HEK293T (cell line): ENCODE data around the gene CNPY3.

Experiments
- CTCF ChIA-PET: fragments of 350-600 bp; formaldehyde crosslinking; extraction: SDS; loops from one replicate; lab custom pipeline; 2021; ENCODE audit warnings: antibody characterized with exemption, inconsistent platforms; lab: Yijun Ruan, JAX
- POLR2A ChIA-PET: fragments of 350-600 bp; formaldehyde crosslinking; extraction: SDS; loops from one replicate; lab custom pipeline; 2020; ENCODE audit warnings: antibody characterized with exemption, inconsistent platforms; lab: Yijun Ruan, JAX
- DNase-seq: peaks from one replicate; pipeline ENCODE4 v3.0.0; 2012; ENCODE audit warnings: mixed read lengths; ENCODE audit errors: extremely low spot score
- ARNT ChIP-seq: fragments of 450-650 bp; IDR thresholded peaks from 2 replicates; pipeline ENCODE4 v1.6.1; 2017; ENCODE audit warnings: mild to moderate bottlenecking
- BHLHE40 ChIP-seq: fragments of 450-650 bp; IDR thresholded peaks from 2 replicates; pipeline ENCODE4 v1.6.1; 2016; ENCODE audit warnings: mild to moderate bottlenecking, moderate library complexity, borderline replicate concordance
- CTBP1 ChIP-seq: fragments of 450-650 bp; IDR thresholded peaks from 2 replicates; pipeline ENCODE4 v1.6.1; 2016; ENCODE audit warnings: borderline replicate concordance
- ELF4 ChIP-seq: fragments of 450-650 bp; IDR thresholded peaks from 2 replicates; pipeline ENCODE4 v1.6.1; 2017; ENCODE audit warnings: antibody characterized with exemption
- FOXA1 ChIP-seq: fragments of 450-650 bp; IDR thresholded peaks from 2 replicates; pipeline ENCODE4 v1.6.1; 2016; ENCODE audit warnings: mild to moderate bottlenecking
- FOXK2 ChIP-seq: fragments of 450-650 bp; IDR thresholded peaks from 2 replicates; pipeline ENCODE4 v1.6.1; 2016; ENCODE audit warnings: mild to moderate bottlenecking
- FOXM1 ChIP-seq: fragments of 450-650 bp; IDR thresholded peaks from 2 replicates; pipeline ENCODE4 v1.6.1; 2017; ENCODE audit warnings: mild to moderate bottlenecking, borderline replicate concordance
- HDGF ChIP-seq: fragments of 450-650 bp; IDR thresholded peaks from 2 replicates; pipeline ENCODE4 v1.6.1; 2017; ENCODE audit warnings: antibody characterized with exemption, borderline replicate concordance
- L3MBTL2 ChIP-seq: fragments of 450-650 bp; conservative IDR thresholded peaks from 2 replicates; pipeline ENCODE4 v1.6.1; 2016; ENCODE audit warnings: mild to moderate bottlenecking
- LEF1 ChIP-seq: fragments of 450-650 bp; IDR thresholded peaks from 2 replicates; pipeline ENCODE4 v1.6.1; 2017; ENCODE audit warnings: mild to moderate bottlenecking, borderline replicate concordance
- NFRKB ChIP-seq: fragments of 450-650 bp; IDR thresholded peaks from 2 replicates; pipeline ENCODE4 v1.6.1; 2016; ENCODE audit warnings: mild to moderate bottlenecking, moderate library complexity
- SP1 ChIP-seq: fragments of 450-650 bp; IDR thresholded peaks from 2 replicates; pipeline ENCODE4 v1.6.1; 2017
- SUZ12 ChIP-seq: fragments of 450-650 bp; IDR thresholded peaks from 2 replicates; pipeline ENCODE4 v1.6.1; 2016; ENCODE audit warnings: mild to moderate bottlenecking
- TARDBP ChIP-seq: fragments of 450-650 bp; IDR thresholded peaks from 2 replicates; pipeline ENCODE4 v1.6.1; 2016
- ZNF384 ChIP-seq: fragments of 450-650 bp; IDR thresholded peaks from 2 replicates; pipeline ENCODE4 v1.6.1; 2016
- TF ChIP-seq, protein P1 (sequence below): fragments of 450-650 bp; IDR thresholded peaks from 2 replicates; pipeline ENCODE4 v1.6.1; 2016

Gene CNPY3

DNA sequence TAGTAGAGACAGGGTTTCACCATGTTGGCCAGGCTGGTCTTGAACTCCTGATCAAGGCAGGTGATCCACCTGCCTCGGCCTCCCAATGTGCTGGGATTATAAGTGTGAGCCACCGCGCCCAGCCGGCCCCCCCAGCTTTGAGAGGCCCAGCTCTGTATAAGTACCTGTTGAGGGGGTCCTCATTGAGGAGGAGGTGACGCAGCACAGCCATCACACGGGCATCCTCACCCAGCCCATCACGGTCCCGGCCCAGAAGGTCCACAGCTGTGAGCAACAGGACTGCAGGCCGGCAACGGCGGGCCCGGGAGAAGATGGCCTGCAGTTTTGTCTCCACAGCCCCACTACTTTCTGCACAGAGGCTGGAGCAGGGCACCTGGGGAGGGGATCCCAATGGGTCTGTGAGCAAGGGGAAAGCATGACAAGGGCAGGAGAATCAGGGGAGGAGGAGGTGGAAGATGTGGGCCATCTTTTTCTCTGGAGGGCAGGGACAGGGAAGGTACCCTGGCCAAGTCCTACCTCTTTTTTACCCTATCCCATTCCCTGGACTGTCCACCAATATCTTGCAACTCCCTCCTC lies 38.9 kb downstream of the CNPY3 start:
- TF ChIP-seq ZNF384 = no peak
- TF ChIP-seq CTBP1 = no peak
- no peak for TF ChIP-seq TARDBP
- TF ChIP-seq SUZ12 = no peak
- TF ChIP-seq ELF4 = no peak
- TF ChIP-seq HDGF = no peak
- no peak for TF ChIP-seq BHLHE40
- TF ChIP-seq FOXM1 = no peak
- DNase-seq = no peak
- ChIA-PET CTCF (no interaction called here), POLR2A (interaction anchor here (0.6 to 4.6 kb wide), 2 partner anchors 11 to 16 kb away, joined by 3 to 21 read pairs; partner anchors contain the start of genes PEX6 and PPP2R5D)

DNA sequence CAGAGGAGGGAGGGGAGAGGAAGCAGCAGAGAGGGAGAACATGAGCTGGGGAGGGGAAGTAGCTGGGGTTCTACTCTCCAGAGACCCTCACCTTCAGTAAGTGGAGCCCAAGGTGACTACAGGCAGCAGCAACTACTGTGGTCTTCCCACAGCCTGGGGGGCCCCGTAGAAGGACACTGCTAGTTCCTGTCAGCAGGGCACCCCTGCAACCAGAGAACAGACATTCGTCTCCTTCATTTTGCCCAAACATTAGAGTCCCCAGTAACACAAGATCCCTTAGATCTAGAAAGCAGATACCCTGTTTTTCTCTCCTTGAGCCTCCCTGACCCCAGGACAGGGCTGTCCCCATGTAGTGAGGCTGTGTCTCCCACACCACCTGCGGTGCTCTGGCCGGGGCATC lies 39.5 kb downstream of the CNPY3 start:
- CTCF ChIA-PET = no interaction called here
- TF ChIP-seq LEF1 = no peak
- no peak for TF ChIP-seq FOXK2
- TF ChIP-seq L3MBTL2 = no peak
- TF ChIP-seq HDGF = no peak
- TF ChIP-seq FOXM1 = no peak
- no peak for TF ChIP-seq CTBP1
- no peak for TF ChIP-seq SP1
- TF ChIP-seq ELF4 = no peak
- no peak for TF ChIP-seq FOXA1
- TF ChIP-seq ARNT = no peak
- TF ChIP-seq, protein P1, sequence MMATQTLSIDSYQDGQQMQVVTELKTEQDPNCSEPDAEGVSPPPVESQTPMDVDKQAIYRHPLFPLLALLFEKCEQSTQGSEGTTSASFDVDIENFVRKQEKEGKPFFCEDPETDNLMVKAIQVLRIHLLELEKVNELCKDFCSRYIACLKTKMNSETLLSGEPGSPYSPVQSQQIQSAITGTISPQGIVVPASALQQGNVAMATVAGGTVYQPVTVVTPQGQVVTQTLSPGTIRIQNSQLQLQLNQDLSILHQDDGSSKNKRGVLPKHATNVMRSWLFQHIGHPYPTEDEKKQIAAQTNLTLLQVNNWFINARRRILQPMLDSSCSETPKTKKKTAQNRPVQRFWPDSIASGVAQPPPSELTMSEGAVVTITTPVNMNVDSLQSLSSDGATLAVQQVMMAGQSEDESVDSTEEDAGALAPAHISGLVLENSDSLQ = no peak
- no peak for TF ChIP-seq SUZ12
- no peak for TF ChIP-seq ZNF384
- POLR2A ChIA-PET = interaction anchor here (0.6 to 4.6 kb wide), 2 partner anchors 10 to 15 kb away, joined by 3 to 21 read pairs; partner anchors contain the start of genes PEX6 and PPP2R5D
- DNase-seq = no peak

DNA sequence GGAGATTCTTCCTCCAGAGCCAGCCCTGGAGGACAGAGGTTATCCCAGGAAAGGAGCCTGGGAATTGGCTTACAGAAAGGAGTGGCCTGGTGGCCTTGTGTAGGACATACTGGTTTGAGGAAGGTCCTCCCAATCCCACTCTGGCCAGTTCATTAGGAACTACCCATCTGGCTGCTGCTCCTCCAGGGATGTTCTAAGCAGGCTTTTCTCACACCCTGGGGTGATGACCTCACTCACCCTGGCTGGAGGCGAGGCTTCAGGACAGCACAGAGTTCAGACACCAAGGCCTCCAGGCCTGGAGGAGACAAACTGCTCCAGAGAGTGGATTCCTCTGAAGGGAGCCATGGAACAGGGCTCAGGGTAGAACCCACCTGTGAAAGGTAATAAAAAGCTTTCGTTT lies 40.2 kb downstream of the CNPY3 start:
- no peak for DNase-seq
- TF ChIP-seq ZNF384 = no peak
- TF ChIP-seq HDGF = no peak
- no peak for TF ChIP-seq FOXK2
- TF ChIP-seq BHLHE40 = no peak
- TF ChIP-seq NFRKB = no peak
- CTCF ChIA-PET = no interaction called here
- POLR2A ChIA-PET = interaction anchor here (0.6 to 4.6 kb wide), 3 partner anchors 10 to 41 kb away, joined by 3 to 21 read pairs (median 4); partner anchors contain the start of genes PEX6 and PPP2R5D

- ChIA-PET CTCF (no interaction called here), POLR2A (interaction anchor here (0.6 to 4.6 kb wide), 3 partner anchors 9 to 40 kb away, joined by 3 to 21 read pairs (median 4); partner anchors contain the start of genes PEX6 and PPP2R5D)
- TF ChIP-seq CTBP1 (no peak), TARDBP (no peak), ELF4 (no peak), SP1 (no peak), ARNT (no peak), BHLHE40 (no peak), FOXA1 (no peak), NFRKB (no peak)
- no peak for DNase-seq
These were observed 40.7 kb downstream of the CNPY3 start for GRCh38 chr6:42969934-42970333.

DNA sequence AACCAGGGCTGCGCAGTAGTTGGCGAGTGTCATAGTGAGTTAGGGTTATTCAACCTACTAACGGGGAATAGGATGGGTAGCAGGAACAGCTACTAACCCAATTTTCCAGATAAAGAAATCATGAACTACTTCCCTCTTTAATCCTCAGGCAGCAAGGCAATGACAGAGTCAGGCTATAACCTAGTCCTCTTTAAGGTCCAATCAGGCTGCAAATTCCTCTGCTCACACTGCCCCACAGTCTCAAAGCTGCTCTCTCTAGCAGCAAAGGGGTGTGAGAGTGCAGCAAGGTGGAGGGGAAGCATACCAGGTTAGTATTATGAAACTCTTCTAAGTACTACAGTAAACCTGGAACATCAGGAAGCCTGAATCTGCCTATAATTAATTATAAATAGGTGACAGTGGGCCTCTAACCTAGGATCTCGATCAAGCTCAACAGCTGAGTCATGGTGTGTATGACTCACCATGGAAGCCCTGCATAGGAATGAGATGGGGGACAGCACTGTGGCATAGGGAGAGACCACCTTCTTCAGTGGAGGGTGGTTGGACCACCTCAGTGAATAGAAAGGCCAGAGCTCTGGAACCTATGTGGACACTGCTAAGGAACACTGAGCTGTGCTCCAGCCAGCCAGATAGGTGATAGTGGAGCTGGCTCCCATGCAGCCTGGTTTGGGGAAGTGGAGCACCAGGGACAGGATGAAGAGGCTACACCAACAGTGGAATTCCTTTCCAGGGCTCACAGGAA lies 41.8 kb downstream of the CNPY3 start:
- ChIA-PET POLR2A (interaction anchor here (0.5 to 4.6 kb wide), 8 partner anchors 8 to 260 kb away, joined by 3 to 21 read pairs (median 6); partner anchors contain the start of genes CNPY3, KLC4, KLHDC3 and MEA1), CTCF (no interaction called here)
- no peak for DNase-seq
- TF ChIP-seq HDGF (no peak), L3MBTL2 (no peak), FOXK2 (no peak), FOXA1 (no peak)

DNA sequence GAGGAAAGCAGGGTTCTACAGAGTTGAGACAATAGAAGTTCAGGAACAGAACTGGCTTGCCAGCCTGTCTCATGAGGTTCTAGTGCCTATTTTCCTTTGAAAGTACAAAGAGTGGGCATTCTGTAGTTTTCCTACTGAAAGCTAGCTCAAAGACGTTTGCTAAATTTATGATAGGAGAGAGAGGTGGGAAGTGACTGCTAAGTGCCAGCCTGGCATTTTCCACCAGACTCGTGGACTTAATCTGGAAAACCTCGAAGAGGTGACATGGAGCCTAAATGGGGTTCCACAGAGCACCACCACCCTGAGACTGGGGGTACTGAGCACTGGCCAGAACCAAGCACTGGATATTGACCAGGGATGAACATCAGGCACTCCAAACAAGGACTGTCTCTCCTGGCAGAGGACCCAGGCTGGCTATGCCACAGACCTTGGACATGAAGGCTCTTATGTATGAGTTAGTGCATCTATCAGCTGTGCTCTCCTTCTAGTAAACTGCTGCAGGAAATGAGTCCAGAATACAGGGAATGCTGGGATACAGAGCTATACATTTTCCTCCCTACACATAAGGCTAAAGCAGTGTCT lies 42.6 kb downstream of the CNPY3 start:
- DNase-seq = no peak
- ChIA-PET POLR2A (interaction anchor here (1.2 to 2.0 kb wide), 5 partner anchors 12 to 259 kb away, joined by 4 to 16 read pairs (median 7); partner anchors contain the start of genes CNPY3, KLC4, KLHDC3 and MEA1), CTCF (no interaction called here)
- TF ChIP-seq NFRKB (no peak), BHLHE40 (no peak), ZNF384 (no peak)

GRCh38 chr6:42973926-42974325 lies 44.6 kb downstream of the CNPY3 start:
- POLR2A ChIA-PET = interaction anchor here (1.2 to 1.4 kb wide), 3 partner anchors 10 to 48 kb away, joined by 3 to 14 read pairs (median 3); partner anchors contain the start of genes PPP2R5D and RRP36
- CTCF ChIA-PET = no interaction called here
- no peak for DNase-seq
- no peak for TF ChIP-seq NFRKB
- TF ChIP-seq FOXM1 = no peak
- no peak for TF ChIP-seq HDGF
- TF ChIP-seq, protein P1 = no peak
- TF ChIP-seq ARNT = no peak
- no peak for TF ChIP-seq ELF4
- TF ChIP-seq SUZ12 = no peak
- no peak for TF ChIP-seq L3MBTL2
- no peak for TF ChIP-seq LEF1
- no peak for TF ChIP-seq FOXA1
- no peak for TF ChIP-seq FOXK2
- no peak for TF ChIP-seq CTBP1
- no peak for TF ChIP-seq BHLHE40
- TF ChIP-seq SP1 = no peak
- no peak for TF ChIP-seq ZNF384
- TF ChIP-seq TARDBP = no peak
